Measurements from ENCODE around the gene STOX2. TPM values are rescaled to one million over a fixed set of nuclear protein-coding genes. Genes with fewer than 3 reads are reported as not detected.

STOX2 gene
- total and polyA plus RNA-seq, 2 donors (not counting 3 experiments of a cell fraction or from before 2014, with no cell fraction given), result 0.03 to 0.24 TPM

DNA sequence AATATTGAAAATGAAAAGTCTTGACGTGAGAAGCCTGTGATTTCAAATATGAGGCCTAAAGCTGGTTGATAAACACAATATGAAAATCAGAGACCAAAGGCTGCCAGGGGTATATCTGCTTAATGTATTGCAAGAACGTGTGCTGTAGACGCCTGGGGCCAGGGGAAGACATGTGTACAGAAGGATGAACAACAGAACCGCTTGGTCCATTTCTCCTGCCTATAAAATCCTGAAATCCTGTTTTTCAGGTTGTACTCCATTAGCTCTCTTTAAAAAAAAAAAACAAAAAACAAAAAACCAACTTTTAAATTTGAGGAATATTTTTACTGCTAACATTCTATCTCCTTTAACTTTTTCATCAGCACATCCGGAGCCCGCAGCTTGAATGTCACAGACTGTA, 109.2 kb downstream of the STOX2 start:
- intact Hi-C loops (cut with micrococcal nuclease), result no loop called here

More for the DNA sequence above, 109.2 kb downstream of the STOX2 start:
- DNase-seq (ENCODE audit: low read depth, low spot score) (no peak), FAIRE-seq (no peak)
- TF ChIP-seq GATA2 (IDR thresholded peaks at IDR 0.05; ENCODE audit: insufficient read depth, insufficient read length, low read depth, low read length) (no peak), CTCF (IDR thresholded peaks at IDR 0.05; ENCODE audit: extremely low read depth in 1 of 2, insufficient read depth in 1 of 2, low read depth in 1 of 2, low read length in 2 of 2) (no peak), POLR2A (IDR thresholded peaks at IDR 0.05; ENCODE audit: low read depth, low read length) (no peak), MYC (IDR thresholded peaks at IDR 0.05; ENCODE audit: low read depth, low read length) (no peak), JUN (IDR thresholded peaks at IDR 0.05; ENCODE audit: borderline replicate concordance, insufficient read depth, insufficient read length, low read depth) (no peak), POLR2AphosphoS5 (IDR thresholded peaks at IDR 0.05; ENCODE audit: insufficient read depth, low read depth, low read length) (no peak), EZH2 (IDR thresholded peaks at IDR 0.05; ENCODE audit: borderline replicate concordance, low read depth, low read length, severe bottlenecking) (no peak), FOS (IDR thresholded peaks at IDR 0.05; ENCODE audit: borderline replicate concordance, insufficient read depth, low read length) (no peak)
- TF ChIP-seq, protein P1, sequence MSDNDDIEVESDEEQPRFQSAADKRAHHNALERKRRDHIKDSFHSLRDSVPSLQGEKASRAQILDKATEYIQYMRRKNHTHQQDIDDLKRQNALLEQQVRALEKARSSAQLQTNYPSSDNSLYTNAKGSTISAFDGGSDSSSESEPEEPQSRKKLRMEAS (IDR thresholded peaks at IDR 0.05; ENCODE audit: insufficient read depth, insufficient read length), result no peak
- Histone ChIP-seq H3K4me1 (ENCODE audit: control insufficient read depth, extremely low read depth, insufficient read depth, low read length) (no peaks in the 10 kb centered on the region), H3K27ac (ENCODE audit: insufficient read depth, low read depth, low read length) (no peak overlapping the region), H3K9me1 (replicated peaks; ENCODE audit: control insufficient read depth, extremely low read depth, insufficient read depth, low read length) (no peaks in the 10 kb centered on the region), H3K9ac (replicated peaks; ENCODE audit: extremely low read depth, insufficient read depth, low read length) (no peak overlapping the region), H3K36me3 (ENCODE audit: control insufficient read depth in 2 of 2, extremely low read depth in 1 of 2, insufficient read depth in 2 of 2, low read length in 2 of 2) (no peaks in the 10 kb centered on the region), H4K20me1 (replicated peaks; ENCODE audit: control insufficient read depth, extremely low read depth, insufficient read depth, low read length) (no peaks in the 10 kb centered on the region), H3K4me2 (ENCODE audit: insufficient read depth, low read length) (no peak overlapping the region), H3K79me2 (ENCODE audit: control insufficient read depth, insufficient read depth, low read length) (no peaks in the 10 kb centered on the region), H3K9me3 (replicated peaks; ENCODE audit: control insufficient read depth, insufficient read depth, low read length) (no peaks in the 10 kb centered on the region), H3K27me3 (ENCODE audit: control insufficient read depth in 2 of 2, insufficient read depth in 2 of 2, low read length in 2 of 2) (no peaks in the 10 kb centered on the region), H3K4me3 (replicated peaks in 1 of 3; ENCODE audit: insufficient read depth in 1 of 3, low read depth in 1 of 3, low read length in 3 of 3) (no peak overlapping the region), H2AFZ (ENCODE audit: low read depth, low read length) (no peak overlapping the region)
- ChIA-PET POLR2A (no interaction called here), CTCF (no interaction called here)
- dilution Hi-C loops (cut with MboI; ENCODE audit: extremely low pct_ligation_motif_present, low sequenced_read_pairs), result no loop called here
- BruUV-seq (replicated peaks), result no TSS peak
